IPS-NIHi7 (cell line): ENCODE measurements around the gene ZSCAN1.
A peak's percentile ranks its signal among the peaks of the same experiment; 100 is the strongest.

Source experiments
- DNase-seq: peaks from one replicate; pipeline ENCODE4 v3.0.0; 2012; ENCODE audit warnings: mixed read lengths; ENCODE audit errors: extremely low spot score

The ZSCAN1 gene

GRCh38 chr19:58040751-58041525 lies 7.1 kb downstream of the ZSCAN1 start:
- DNase-seq, result no peak

- peak; percentile 72 for DNase-seq
These were observed 8.9 kb downstream of the ZSCAN1 start for GRCh38 chr19:58042495-58043340.

GRCh38 chr19:58044391-58044790 lies 10.6 kb downstream of the ZSCAN1 start:
- no peak for DNase-seq

- no peak for DNase-seq
These were observed 11.1 kb downstream of the ZSCAN1 start for GRCh38 chr19:58044886-58045285.

- DNase-seq, result no peak
These were observed 11.7 kb downstream of the ZSCAN1 start for GRCh38 chr19:58045411-58046050.

- DNase-seq, result no peak
These were observed 13.0 kb downstream of the ZSCAN1 start for GRCh38 chr19:58046856-58047255.

- no peak for DNase-seq
These were observed 13.8 kb downstream of the ZSCAN1 start for GRCh38 chr19:58047672-58048071.

- DNase-seq, result no peak
These were observed 18.4 kb downstream of the ZSCAN1 start for GRCh38 chr19:58052256-58052655.

GRCh38 chr19:58053480-58054156 lies 19.8 kb downstream of the ZSCAN1 start:
- DNase-seq, result no peak

- DNase-seq, result peak; percentile 68
These were observed 21.4 kb downstream of the ZSCAN1 start for GRCh38 chr19:58054901-58055874.

GRCh38 chr19:58056261-58056660 lies 22.4 kb downstream of the ZSCAN1 start:
- DNase-seq, result no peak

- no peak for DNase-seq
These were observed 23.0 kb downstream of the ZSCAN1 start for GRCh38 chr19:58056861-58057260.

GRCh38 chr19:58058467-58058866 lies 24.6 kb downstream of the ZSCAN1 start:
- DNase-seq, result no peak

GRCh38 chr19:58059003-58059670 lies 25.3 kb downstream of the ZSCAN1 start, which contains the start of gene ZNF135:
Gene ZNF135, plus strand, starts transcription at chr19:58059282. Its CDS starts 721 bp downstream, at chr19:58060003.
- peak; percentile 98 for DNase-seq

GRCh38 chr19:58059671-58060078 lies 25.9 kb downstream of the ZSCAN1 start:
- no peak for DNase-seq

- no peak for DNase-seq
These were observed 26.4 kb downstream of the ZSCAN1 start for GRCh38 chr19:58060231-58060630.

GRCh38 chr19:58063712-58064111 lies 29.9 kb downstream of the ZSCAN1 start:
- no peak for DNase-seq

GRCh38 chr19:58067240-58067912 lies 33.6 kb downstream of the ZSCAN1 start:
- DNase-seq, result no peak

GRCh38 chr19:58079792-58080191 lies 46.0 kb downstream of the ZSCAN1 start:
- DNase-seq, result no peak
